NCI-H226 (cell line): Measurements from ENCODE around the gene FASTKD3.
"Not testable (repeated sequence)": the region's sequence is repeated elsewhere in the genome, so short reads cannot be mapped to it uniquely, and the experiment has no call there.

Source experiments
- DNase-seq: peaks from one replicate; pipeline ENCODE4 v3.0.0-alpha.2; 2015

Gene FASTKD3, protein sequence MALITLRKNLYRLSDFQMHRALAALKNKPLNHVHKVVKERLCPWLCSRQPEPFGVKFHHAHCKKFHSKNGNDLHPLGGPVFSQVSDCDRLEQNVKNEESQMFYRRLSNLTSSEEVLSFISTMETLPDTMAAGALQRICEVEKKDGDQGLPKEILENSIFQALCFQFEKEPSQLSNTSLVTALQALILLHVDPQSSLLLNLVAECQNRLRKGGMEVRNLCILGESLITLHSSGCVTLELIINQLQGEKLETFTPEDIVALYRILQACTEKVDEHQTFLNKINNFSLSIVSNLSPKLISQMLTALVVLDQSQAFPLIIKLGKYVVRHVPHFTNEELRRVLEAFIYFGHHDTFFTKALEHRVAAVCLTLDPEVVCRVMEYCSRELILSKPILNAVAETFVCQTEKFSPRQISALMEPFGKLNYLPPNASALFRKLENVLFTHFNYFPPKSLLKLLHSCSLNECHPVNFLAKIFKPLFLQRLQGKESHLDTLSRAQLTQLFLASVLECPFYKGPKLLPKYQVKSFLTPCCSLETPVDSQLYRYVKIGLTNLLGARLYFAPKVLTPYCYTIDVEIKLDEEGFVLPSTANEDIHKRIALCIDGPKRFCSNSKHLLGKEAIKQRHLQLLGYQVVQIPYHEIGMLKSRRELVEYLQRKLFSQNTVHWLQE

GRCh38 chr5:7868773-7869473 lies at the start of gene FASTKD3, which contains the start of gene MTRR:
TSS of gene FASTKD3 (minus strand) at chr5:7869031. CDS start at chr5:7868083, 948 bp downstream.
TSS of gene MTRR (plus strand) at chr5:7869148. CDS start at chr5:7870795, 1,647 bp downstream.
- peak; percentile 93 for DNase-seq

DNA sequence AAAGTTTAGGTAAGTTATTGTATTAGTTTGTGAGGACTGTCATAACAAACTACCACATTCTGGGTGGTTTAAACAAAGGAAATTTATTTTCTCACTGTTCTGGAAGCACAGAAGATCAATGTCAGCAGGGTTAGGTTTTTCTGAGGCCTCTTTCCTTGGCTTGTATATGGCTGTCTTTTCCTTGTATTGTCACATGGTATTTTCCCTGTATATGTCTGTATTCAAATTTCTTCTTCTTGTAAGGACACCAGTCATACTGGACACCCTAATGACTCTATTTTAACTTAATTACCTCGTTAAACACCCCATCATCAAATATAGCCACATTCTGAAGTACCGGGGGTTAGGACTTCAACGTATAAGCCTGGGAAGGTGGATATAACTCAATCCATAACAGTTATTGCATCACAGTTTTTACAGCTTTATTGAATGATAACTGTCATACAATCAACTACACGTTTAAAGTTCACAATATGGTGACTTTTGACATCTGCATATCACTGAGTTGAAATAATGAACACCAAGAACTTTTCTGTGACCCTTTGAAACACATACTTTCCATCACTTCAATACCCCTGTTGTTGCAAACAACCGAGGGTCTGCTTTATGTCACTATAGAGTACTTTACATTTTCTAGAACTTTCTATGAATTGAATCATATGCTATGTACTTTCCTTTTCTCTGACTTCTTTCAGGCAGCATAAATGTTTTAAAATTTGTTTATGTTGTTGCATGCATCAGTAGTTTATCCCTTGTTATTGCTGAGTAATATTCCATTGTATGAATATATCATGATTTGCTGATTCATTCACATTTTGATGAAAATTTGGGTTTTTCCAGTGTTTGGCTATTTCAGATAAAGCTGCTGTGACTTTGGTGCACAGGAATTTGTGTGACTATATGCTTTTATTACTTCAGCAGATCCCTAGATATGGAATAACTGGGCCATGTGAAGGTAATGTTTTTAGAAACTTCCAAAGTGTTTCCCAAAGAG lies 48.6 kb upstream of the FASTKD3 start:
- DNase-seq: no peak

DNA sequence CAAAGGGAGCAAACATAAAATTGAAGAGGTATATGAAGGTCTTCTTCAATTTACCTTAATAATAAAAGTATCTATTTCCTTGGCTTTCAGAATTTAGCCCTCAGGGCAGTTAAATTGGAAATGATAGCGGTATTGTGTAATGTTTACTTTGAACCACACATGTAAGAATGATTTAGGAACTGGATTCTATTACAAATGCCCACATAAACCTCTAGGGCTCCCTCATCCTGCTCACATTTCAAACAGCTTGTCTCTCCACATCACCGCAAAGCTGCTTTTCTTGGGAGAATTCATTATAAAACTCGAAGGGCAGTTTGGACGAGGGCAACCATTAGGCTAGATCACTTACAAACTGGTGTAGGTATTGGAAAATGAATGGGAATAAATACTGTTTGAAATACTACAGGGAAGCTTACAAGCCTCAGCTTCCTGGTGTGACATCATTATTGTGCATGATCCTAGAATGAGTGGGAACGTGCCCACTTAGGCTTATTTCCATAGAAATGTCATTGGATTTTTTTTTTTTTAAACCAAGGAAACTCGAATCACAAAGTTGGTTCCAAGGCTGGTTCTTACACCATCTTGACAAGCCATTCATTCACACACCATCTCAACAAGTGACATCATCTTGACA lies 47.5 kb upstream of the FASTKD3 start:
- peak; percentile 3 for DNase-seq

DNA sequence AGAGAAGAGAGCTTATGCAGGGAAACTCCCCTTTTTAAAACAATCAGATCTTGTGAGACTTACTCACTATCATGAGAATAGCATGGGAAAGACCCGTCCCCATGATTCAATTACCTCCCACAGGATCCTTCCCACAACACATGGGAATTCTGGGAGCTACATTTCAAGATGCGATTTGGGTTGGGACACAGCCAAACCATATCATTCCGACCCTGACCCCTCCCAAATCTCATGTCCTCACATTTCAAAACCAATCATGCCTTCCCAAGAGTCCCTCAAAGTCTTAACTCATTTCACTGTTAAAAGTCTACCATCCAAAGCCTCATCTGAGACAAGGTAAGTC lies 42.6 kb upstream of the FASTKD3 start:
- DNase-seq: not testable (repeated sequence)

GRCh38 chr5:7910738-7911428 lies 42.1 kb upstream of the FASTKD3 start:
- no peak for DNase-seq

GRCh38 chr5:7908317-7908716 lies 39.5 kb upstream of the FASTKD3 start:
- no peak for DNase-seq

GRCh38 chr5:7907612-7908011 lies 38.8 kb upstream of the FASTKD3 start:
- DNase-seq: no peak

- DNase-seq: peak; percentile 84
Observed at GRCh38 chr5:7904170-7904569, 35.3 kb upstream of the FASTKD3 start.

DNA sequence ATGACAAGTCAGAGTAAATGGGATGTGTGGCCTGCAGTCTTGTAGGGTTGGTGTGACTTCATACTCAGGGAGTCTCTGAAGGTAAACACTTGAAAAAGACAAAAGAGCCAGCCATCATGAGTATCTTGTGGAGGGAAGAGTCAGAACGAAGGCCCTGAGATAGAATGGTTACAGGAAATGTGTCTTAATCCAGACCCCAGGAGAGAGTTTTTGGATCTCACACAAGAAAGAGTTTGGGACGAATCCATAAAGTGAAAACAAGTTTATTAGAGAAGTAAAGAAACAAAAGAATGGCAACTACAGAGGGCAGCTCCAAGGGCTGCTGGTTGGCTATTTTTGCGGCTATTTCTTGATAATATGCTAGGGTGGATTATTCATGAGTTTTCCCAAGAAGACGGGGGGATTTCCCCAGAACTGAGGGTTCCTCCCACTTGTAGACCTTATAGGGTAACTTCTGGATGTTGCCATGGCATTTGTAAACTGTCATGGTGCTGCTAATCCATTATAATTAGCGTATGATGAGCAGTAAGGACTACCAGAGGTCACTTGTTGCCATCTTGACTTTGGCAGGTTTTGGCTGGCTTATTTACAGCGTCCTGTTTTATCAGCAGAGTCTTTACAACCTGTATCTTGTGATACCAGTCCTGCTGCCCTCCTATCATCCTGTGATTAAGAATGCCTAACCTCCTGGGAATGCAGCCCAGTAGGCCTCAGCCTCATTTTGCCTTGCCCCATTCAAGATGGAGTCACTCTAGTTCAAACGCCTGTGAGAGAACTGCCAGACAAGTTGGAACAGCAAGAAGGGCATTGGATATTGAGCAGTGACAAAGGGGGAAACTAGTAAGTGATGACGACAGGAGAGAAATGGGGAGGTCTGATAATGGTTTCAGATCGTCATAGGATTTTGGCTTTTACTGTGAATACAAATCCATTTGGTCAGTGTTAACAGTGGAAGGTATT lies 34.1 kb upstream of the FASTKD3 start:
- no peak for DNase-seq

DNA sequence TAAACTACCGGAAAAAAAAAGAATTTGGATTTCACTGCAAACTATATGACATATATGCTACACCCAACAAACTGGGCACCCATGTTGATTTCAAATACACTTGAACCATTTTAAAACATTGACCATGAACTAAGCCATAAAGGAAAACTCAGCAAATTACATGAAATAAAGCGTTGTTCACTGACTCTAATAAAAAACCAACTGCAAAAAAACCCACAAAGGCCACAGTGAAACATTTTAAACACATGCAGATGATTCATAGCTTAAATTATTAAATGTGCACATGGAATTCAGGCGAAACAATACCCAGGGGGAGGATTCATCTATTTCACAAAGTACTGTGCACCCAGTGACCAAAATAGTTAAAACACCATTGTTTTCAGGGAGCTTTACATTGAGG lies 33.4 kb upstream of the FASTKD3 start:
- DNase-seq: no peak

DNA sequence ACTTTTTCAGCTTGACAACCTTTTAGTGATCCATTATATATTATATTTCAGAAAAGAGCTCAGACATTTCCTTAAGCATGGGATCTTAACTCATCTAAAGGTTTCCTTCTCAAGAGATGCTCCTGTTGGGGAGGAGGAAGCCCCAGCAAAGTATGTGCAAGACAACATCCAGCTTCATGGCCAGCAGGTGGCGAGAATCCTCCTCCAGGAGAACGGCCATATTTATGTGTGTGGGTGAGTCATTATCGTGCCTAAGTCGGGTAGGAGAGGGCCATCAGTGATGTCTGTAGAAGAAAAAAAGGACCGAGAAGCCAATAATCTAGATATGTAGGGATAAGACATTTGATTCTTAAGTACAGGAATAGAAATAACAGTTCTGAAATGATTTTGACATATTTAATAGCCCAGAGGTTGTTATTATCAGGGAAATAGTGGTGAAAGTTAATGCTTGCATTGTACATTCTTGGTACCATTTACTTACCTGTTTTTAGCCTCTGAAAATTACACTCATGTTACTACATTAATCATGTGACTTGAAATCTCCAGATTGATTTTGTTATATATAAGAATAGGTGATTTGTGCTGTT lies 28.3 kb upstream of the FASTKD3 start:
- DNase-seq: peak; percentile 53

- DNase-seq: no peak
Observed at GRCh38 chr5:7894860-7895259, 26.0 kb upstream of the FASTKD3 start.

DNA sequence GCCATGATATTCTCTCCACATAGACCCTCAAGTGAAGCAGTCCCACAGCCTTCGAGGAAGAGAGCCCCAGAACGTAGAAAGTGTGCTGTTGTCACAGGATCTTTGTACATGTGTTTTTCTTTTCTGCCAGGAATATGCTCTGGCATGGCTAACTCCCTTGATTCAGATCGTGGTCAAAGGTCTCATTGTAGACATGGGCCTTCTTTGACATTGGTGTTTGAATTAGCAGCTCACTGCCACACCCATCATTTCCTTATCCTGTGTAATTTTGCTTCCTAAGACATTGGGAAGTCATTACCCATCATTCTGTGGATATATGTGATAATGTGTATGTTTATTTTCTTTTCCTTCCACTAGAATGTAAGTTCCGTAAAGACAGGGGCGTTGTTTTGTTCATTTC lies 25.6 kb upstream of the FASTKD3 start:
- DNase-seq: no peak

GRCh38 chr5:7888901-7889300 lies 20.1 kb upstream of the FASTKD3 start:
- DNase-seq: no peak

GRCh38 chr5:7886849-7887475 lies 18.1 kb upstream of the FASTKD3 start:
- no peak for DNase-seq

GRCh38 chr5:7884491-7885267 lies 15.8 kb upstream of the FASTKD3 start:
- no peak for DNase-seq

GRCh38 chr5:7882926-7883325 lies 14.1 kb upstream of the FASTKD3 start:
- no peak for DNase-seq

DNA sequence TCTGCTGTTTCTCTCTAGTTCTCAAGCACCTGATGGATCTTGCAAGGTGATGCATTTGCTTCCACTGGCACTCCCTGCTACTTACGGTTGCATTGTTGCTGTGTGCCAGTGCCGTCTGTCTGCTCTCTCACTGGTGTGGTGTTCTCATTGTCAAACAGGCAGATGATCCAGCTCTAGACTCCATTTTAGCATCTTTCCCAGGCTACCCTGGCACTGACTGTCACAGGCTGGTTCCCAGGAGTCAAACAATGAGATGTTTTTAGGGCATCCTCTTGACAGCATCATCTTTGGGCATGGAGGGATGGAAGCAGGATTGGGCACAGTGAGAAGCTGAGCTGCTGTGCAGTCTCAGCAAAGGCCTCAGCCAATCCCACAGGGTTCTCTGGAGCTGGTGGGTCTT lies 13.0 kb upstream of the FASTKD3 start:
- DNase-seq: no peak
